HCT116 (cell line): ENCODE data around the gene YAP1. TPM values are rescaled to one million over a fixed set of nuclear protein-coding genes. Genes with fewer than 3 reads are reported as not detected.
A peak's percentile ranks its signal among the peaks of the same experiment; 100 is the strongest.

Source experiments
- ATAC-seq: fragments of 200-7000 bp; cut with Tn5 transposase; 2 replicates; pipeline ENCODE4 v1.9.1; 2020; ENCODE audit warnings: mild to moderate bottlenecking, moderate library complexity
- BruUV-seq: library from RNA; stranded (reverse); fragments of 400-500 nt; replicated peaks from 2 replicates; lab custom pipeline; 2021; lab: Mats Ljungman, UMichigan
- CTCF ChIA-PET: fragments of 300-600 bp; sonication (Branson Sonifier 250); formaldehyde crosslinking; loops from one replicate; lab custom pipeline; 2021; ENCODE audit warnings: antibody characterized with exemption; lab: Charles Lee
- POLR2A ChIA-PET: fragments of 300-600, 350-600 bp; sonication (Branson Sonifier 250); formaldehyde crosslinking; loops from one replicate; lab custom pipeline; 2021; ENCODE audit warnings: antibody characterized with exemption; lab: Charles Lee
- RAD21 ChIA-PET, 2 experiments: fragments of 300-600 bp; sonication (Branson Sonifier 250); formaldehyde crosslinking; loops; one replicate each; lab custom pipeline; 2023; ENCODE audit warnings: low total read pairs in 2 of 2; ENCODE audit not compliant: uncharacterized antibody in 2 of 2, unreplicated experiment in 2 of 2, low non-redundant PET in 1 of 2; lab: Charles Lee
- DNase-seq: peaks from one replicate; pipeline ENCODE4 v3.0.0-alpha.2; 2010; ENCODE audit warnings: low read depth, low spot score
- H2AFZ ChIP-seq: fragments of 200-600 bp; shearing (Covaris generic), sonication (generic); 2 replicates; pipeline ENCODE4 v1.6.1; 2017; ENCODE audit warnings: low read depth, mixed run types, mixed read lengths, antibody characterized with exemption, low read length; ENCODE audit not compliant: poor library complexity, severe bottlenecking
- H3K27ac ChIP-seq: 2 replicates; pipeline ENCODE4 v1.5.1; 2012; ENCODE audit warnings: low read depth, low read length
- H3K27me3 ChIP-seq: fragments of 200-600 bp; sonication (generic); 2 replicates; pipeline ENCODE4 v1.6.1; 2016; ENCODE audit warnings: mixed run types, low read length, mixed read lengths; ENCODE audit not compliant: insufficient read depth
- H3K36me3 ChIP-seq, 2 experiments: fragments of 200-500 bp in 1 of 2; fragments of 200-600 bp in 1 of 2; sonication (Bioruptor generic) in 1 of 2; sonication (generic) in 1 of 2; 2 replicates each; pipeline versions ENCODE4 v1.5.1 to v1.6.1; 2014 to 2016; ENCODE audit warnings: low read length in 2 of 2, inconsistent platforms in 1 of 2, mixed read lengths in 1 of 2, mixed run types in 1 of 2; ENCODE audit not compliant: insufficient read depth in 2 of 2, control insufficient read depth in 1 of 2
- H3K4me1 ChIP-seq, 2 experiments: fragments of 200-600 bp in 1 of 2; sonication (generic) in 1 of 2; 2 replicates each; pipeline versions ENCODE4 v1.5.1 to v1.6.1; 2012 to 2017; ENCODE audit warnings: low read length in 2 of 2, inconsistent platforms in 1 of 2, mild to moderate bottlenecking in 1 of 2, mixed read lengths in 1 of 2, mixed run types in 1 of 2, moderate library complexity in 1 of 2; ENCODE audit not compliant: insufficient read depth in 2 of 2, control insufficient read depth in 1 of 2
- H3K4me2 ChIP-seq: fragments of 200-600 bp; sonication (generic); 2 replicates; pipeline ENCODE4 v1.6.1; 2017; ENCODE audit warnings: mixed run types, low read length, mixed read lengths
- H3K4me3 ChIP-seq, 2 experiments: fragments of 200-600 bp in 1 of 2; sonication (generic) in 1 of 2; replicated peaks in 1 of 2; 2 replicates each; pipeline ENCODE4 v1.5.1; 2011 to 2016; ENCODE audit warnings: low read length in 2 of 2, control low read depth in 1 of 2, low read depth in 1 of 2, mild to moderate bottlenecking in 1 of 2, mixed read lengths in 1 of 2, mixed run types in 1 of 2
- H3K79me2 ChIP-seq: fragments of 200-600 bp; sonication (generic); 2 replicates; pipeline ENCODE4 v1.6.1; 2017; ENCODE audit warnings: mild to moderate bottlenecking, mixed run types, low read length, moderate library complexity, mixed read lengths; ENCODE audit not compliant: insufficient read depth
- H3K9ac ChIP-seq: fragments of 200-600 bp; sonication (generic); 2 replicates; pipeline ENCODE4 v1.6.1; 2016; ENCODE audit warnings: low read length, mixed read lengths
- H3K9me2 ChIP-seq: fragments of 200-600 bp; sonication (generic), shearing (Covaris generic); 2 replicates; pipeline ENCODE4 v1.6.1; 2017; ENCODE audit warnings: mixed run types, mild to moderate bottlenecking, moderate library complexity; ENCODE audit not compliant: insufficient read depth
- H3K9me3 ChIP-seq, 2 experiments: fragments of 200-500 bp in 1 of 2; fragments of 200-600 bp in 1 of 2; sonication (Bioruptor generic) in 1 of 2; sonication (generic) in 1 of 2; 2 replicates each; pipeline ENCODE4 v1.6.1; 2014 to 2017; ENCODE audit warnings: low read length in 2 of 2, mixed read lengths in 2 of 2, inconsistent platforms in 1 of 2, low read depth in 1 of 2, mild to moderate bottlenecking in 1 of 2, mixed run types in 1 of 2, moderate library complexity in 1 of 2; ENCODE audit not compliant: control insufficient read depth in 1 of 2, insufficient read depth in 1 of 2
- H4K20me1 ChIP-seq: fragments of 200-600 bp; sonication (generic), shearing (Covaris generic); 2 replicates; pipeline ENCODE4 v1.6.1; 2017; ENCODE audit warnings: mixed run types, mild to moderate bottlenecking, moderate library complexity; ENCODE audit not compliant: insufficient read depth
- CBX3 ChIP-seq: IDR thresholded peaks from 2 replicates; pipeline ENCODE4 v1.6.1; 2012; ENCODE audit warnings: low read depth
- CEBPB ChIP-seq: IDR thresholded peaks from 2 replicates; pipeline ENCODE4 v1.6.1; 2012; ENCODE audit warnings: low read depth
- EGR1 ChIP-seq: IDR thresholded peaks from 2 replicates; pipeline ENCODE4 v1.6.1; 2012; ENCODE audit warnings: low read depth
- EZH2 ChIP-seq: fragments of 200-600 bp; sonication (generic); IDR thresholded peaks from 2 replicates; pipeline ENCODE4 v1.6.1; 2017; ENCODE audit warnings: antibody characterized with exemption, mixed run types
- FOSL1 ChIP-seq: IDR thresholded peaks from 2 replicates; pipeline ENCODE4 v1.6.1; 2012; ENCODE audit warnings: low read depth
- JUND ChIP-seq: IDR thresholded peaks from 2 replicates; pipeline ENCODE4 v1.6.1; 2012
- SP1 ChIP-seq: IDR thresholded peaks from 2 replicates; pipeline ENCODE4 v1.6.1; 2012; ENCODE audit warnings: low read depth
- SRF ChIP-seq: IDR thresholded peaks from 2 replicates; pipeline ENCODE4 v1.6.1; 2012; ENCODE audit warnings: low read depth
- ZFX ChIP-seq: fragments of 450-650 bp; IDR thresholded peaks from 2 replicates; pipeline ENCODE4 v1.6.1; 2017
- ZNF274 ChIP-seq: fragments of 200-500 bp; sonication (Bioruptor generic); IDR thresholded peaks from 2 replicates; pipeline ENCODE4 v1.6.1; 2014; ENCODE audit warnings: mild to moderate bottlenecking, low read depth, low read length, inconsistent platforms
- intact Hi-C: fragments of 100-400 bp; cut with micrococcal nuclease; formaldehyde crosslinking; loops from 2 replicates; pipeline ENCODE4 v1.10.0; 2022
- total RNA-seq: library from RNA; stranded (reverse); gene quantifications from one replicate; pipeline ENCODE4 v1.2.1, GENCODE V29; 2021; ENCODE audit not compliant: unreplicated experiment
- TF ChIP-seq, protein P1 (sequence below): IDR thresholded peaks from 2 replicates; pipeline ENCODE4 v1.6.1; 2012
- TF ChIP-seq, protein P2 (sequence below): IDR thresholded peaks from 2 replicates; pipeline ENCODE4 v1.6.1; 2012
- TF ChIP-seq, protein P3 (sequence below), 3 experiments: fragments of 200-600 bp in 1 of 3; sonication (generic) in 1 of 3; IDR thresholded peaks in 2 of 3; conservative IDR thresholded peaks in 1 of 3; 2 replicates each; pipeline ENCODE4 v1.5.1; 2012 to 2017; ENCODE audit warnings: low read depth in 2 of 3, low read length in 2 of 3, antibody characterized with exemption in 1 of 3, borderline replicate concordance in 1 of 3, control low read depth in 1 of 3, mild to moderate bottlenecking in 1 of 3, mixed read lengths in 1 of 3, mixed run types in 1 of 3, moderate library complexity in 1 of 3; ENCODE audit not compliant: insufficient read depth in 1 of 3
- TF ChIP-seq, protein P4 (sequence below): IDR thresholded peaks from 2 replicates; pipeline ENCODE4 v1.6.1; 2011; ENCODE audit warnings: mild to moderate bottlenecking, low read length, moderate library complexity; ENCODE audit not compliant: insufficient replicate concordance; ENCODE audit errors: extremely low read depth

Gene YAP1
- total RNA-seq, 1 experiment from 2014 or later: 88.6 TPM

DNA sequence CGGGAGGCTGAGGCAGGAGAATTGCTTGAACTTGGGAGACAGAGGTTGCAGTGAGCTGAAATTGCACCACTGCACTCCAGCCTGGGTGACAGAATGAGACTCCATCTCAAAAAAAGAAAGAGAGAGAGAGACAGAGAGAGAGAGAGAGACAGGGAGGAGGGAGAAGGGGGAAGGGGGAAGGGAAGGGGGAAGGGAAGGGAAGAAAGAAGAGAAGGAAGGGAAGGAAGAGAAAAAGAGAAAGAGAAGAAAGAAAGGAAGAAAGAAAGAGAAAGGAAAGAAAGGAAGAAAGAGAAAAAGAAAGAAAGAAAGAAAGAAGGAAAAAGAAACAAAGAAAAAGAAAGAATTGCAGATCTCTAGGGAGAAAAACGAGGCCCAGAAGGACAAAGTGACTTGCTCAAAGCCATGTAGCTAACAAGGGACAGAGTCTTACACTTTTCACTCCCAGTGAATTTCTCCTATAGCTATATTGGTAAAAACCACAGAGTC is 133.2 kb downstream of the YAP1 start:
- Histone ChIP-seq H3K4me2 (no peak overlapping the region), H3K9ac (no peak overlapping the region), H3K4me3 (no peak overlapping the region), H3K27me3 (no peaks in the 10 kb centered on the region), H4K20me1 (no peaks in the 10 kb centered on the region), H3K4me1 (peaks cover 17 to 42% of the 10 kb centered on the region in 2 experiments; a peak in 3 of 4 replicates), H3K9me3 (no peaks in the 10 kb centered on the region), H3K9me2 (no peaks in the 10 kb centered on the region), H3K36me3 (no peaks in the 10 kb centered on the region), H2AFZ (no peak overlapping the region), H3K27ac (no peak overlapping the region), H3K79me2 (no peaks in the 10 kb centered on the region)
- ATAC-seq (no peak), DNase-seq (no peak)
- TF ChIP-seq EZH2 (no peak), SP1 (no peak), FOSL1 (no peak), ZFX (no peak), EGR1 (no peak)
- TF ChIP-seq, protein P1, sequence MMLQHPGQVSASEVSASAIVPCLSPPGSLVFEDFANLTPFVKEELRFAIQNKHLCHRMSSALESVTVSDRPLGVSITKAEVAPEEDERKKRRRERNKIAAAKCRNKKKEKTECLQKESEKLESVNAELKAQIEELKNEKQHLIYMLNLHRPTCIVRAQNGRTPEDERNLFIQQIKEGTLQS: no peak
- POLR2A ChIA-PET: no interaction called here
- BruUV-seq: no TSS peak
- CTCF ChIA-PET: interaction anchor here (2.0 kb wide), 1 partner anchor 11 kb away, joined by 9 read pairs; no protein-coding TSS in a partner anchor
- intact Hi-C loops: no loop called here
- RAD21 ChIA-PET: no interaction called here

DNA sequence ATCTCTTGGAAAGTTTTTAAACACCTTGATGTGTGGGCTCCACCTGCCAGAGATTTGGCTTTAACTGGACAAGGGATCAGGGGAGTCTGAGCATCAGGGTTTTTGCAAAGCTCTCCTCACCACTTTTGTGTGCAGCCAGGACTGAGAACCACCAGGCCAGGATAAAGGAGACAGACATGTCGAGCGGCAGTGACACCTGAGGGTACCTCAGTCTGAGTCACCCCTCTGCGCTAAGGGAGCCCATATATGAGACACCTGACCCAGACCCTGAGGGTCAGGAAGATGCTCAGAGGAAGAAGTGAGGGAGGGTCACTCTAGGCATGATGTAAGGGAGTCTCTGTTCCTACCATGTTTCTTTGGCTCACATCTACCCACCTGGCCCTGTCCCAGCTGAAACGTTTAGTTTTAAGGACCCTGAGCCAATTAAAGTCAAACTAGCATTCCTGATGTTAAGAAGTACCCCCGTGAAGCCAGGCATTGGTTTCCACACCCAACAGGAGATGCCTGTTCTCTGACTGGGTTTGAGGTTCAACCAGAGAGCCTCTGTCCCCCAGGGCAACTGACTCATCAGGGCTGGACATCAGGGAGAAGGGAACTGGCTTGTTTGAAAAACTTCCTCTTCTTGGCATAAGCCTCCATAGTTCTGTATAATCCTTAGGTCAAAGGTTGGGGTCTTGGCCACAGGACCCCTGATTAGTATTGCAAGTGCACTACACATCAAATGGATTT is 134.6 kb downstream of the YAP1 start:
- RAD21 ChIA-PET: no interaction called here
- no peaks in the 10 kb centered on the region for H3K27me3 ChIP-seq
- no peaks in the 10 kb centered on the region for H3K79me2 ChIP-seq
- no peak overlapping the region for H2AFZ ChIP-seq
- H4K20me1 ChIP-seq: no peaks in the 10 kb centered on the region
- peak overlapping the region; percentile 52 for H3K4me2 ChIP-seq
- DNase-seq (peak; percentile 53), ATAC-seq (peak; percentile 82)
- intact Hi-C loops: no loop called here
- peaks cover 17 to 42% of the 10 kb centered on the region in 2 experiments; a peak in 3 of 4 replicates for H3K4me1 ChIP-seq
- no peak overlapping the region for H3K27ac ChIP-seq
- POLR2A ChIA-PET: no interaction called here
- BruUV-seq: no TSS peak
- no peaks in the 10 kb centered on the region for H3K36me3 ChIP-seq
- H3K9me2 ChIP-seq: no peaks in the 10 kb centered on the region
- no peak overlapping the region for H3K9ac ChIP-seq
- no peaks in the 10 kb centered on the region for H3K9me3 ChIP-seq
- H3K4me3 ChIP-seq: no peak overlapping the region
- CTCF ChIA-PET: no interaction called here
- TF ChIP-seq ZNF274: no peak
- no peak for TF ChIP-seq SRF
- TF ChIP-seq, protein P2, sequence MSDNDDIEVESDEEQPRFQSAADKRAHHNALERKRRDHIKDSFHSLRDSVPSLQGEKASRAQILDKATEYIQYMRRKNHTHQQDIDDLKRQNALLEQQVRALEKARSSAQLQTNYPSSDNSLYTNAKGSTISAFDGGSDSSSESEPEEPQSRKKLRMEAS: no peak
- TF ChIP-seq CEBPB: no peak
- TF ChIP-seq JUND: peak; percentile 66
- no peak for TF ChIP-seq EZH2
- TF ChIP-seq, protein P3, sequence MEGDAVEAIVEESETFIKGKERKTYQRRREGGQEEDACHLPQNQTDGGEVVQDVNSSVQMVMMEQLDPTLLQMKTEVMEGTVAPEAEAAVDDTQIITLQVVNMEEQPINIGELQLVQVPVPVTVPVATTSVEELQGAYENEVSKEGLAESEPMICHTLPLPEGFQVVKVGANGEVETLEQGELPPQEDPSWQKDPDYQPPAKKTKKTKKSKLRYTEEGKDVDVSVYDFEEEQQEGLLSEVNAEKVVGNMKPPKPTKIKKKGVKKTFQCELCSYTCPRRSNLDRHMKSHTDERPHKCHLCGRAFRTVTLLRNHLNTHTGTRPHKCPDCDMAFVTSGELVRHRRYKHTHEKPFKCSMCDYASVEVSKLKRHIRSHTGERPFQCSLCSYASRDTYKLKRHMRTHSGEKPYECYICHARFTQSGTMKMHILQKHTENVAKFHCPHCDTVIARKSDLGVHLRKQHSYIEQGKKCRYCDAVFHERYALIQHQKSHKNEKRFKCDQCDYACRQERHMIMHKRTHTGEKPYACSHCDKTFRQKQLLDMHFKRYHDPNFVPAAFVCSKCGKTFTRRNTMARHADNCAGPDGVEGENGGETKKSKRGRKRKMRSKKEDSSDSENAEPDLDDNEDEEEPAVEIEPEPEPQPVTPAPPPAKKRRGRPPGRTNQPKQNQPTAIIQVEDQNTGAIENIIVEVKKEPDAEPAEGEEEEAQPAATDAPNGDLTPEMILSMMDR (IDR thresholded peaks at IDR 0.05 in 2 of 3, conservative IDR thresholded peaks at IDR 0.05 in 1 of 3; ENCODE audit: borderline replicate concordance in 1 of 3, insufficient read depth in 1 of 3, low read depth in 2 of 3, low read length in 2 of 3): no peak
- TF ChIP-seq, protein P4, sequence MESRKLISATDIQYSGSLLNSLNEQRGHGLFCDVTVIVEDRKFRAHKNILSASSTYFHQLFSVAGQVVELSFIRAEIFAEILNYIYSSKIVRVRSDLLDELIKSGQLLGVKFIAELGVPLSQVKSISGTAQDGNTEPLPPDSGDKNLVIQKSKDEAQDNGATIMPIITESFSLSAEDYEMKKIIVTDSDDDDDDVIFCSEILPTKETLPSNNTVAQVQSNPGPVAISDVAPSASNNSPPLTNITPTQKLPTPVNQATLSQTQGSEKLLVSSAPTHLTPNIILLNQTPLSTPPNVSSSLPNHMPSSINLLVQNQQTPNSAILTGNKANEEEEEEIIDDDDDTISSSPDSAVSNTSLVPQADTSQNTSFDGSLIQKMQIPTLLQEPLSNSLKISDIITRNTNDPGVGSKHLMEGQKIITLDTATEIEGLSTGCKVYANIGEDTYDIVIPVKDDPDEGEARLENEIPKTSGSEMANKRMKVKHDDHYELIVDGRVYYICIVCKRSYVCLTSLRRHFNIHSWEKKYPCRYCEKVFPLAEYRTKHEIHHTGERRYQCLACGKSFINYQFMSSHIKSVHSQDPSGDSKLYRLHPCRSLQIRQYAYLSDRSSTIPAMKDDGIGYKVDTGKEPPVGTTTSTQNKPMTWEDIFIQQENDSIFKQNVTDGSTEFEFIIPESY: no peak
- no peak for TF ChIP-seq ZFX
- 0 out of 2 replicates have a peak, but pooled peaks have one; percentile 30 for TF ChIP-seq CBX3
